OCI-LY3 (cell line): ENCODE measurements around the gene DGKB.

ENCODE experiments used
- H2AFZ ChIP-seq: fragments of 200-600, 300-600 bp; shearing (Covaris generic); 2 replicates; pipeline ENCODE4 v1.6.0; 2014; ENCODE audit warnings: antibody characterized with exemption, low read depth, low read length
- H3K27ac ChIP-seq: fragments of 200-600, 300-600 bp; sonication (generic); 2 replicates; pipeline ENCODE4 v1.5.1; 2014; ENCODE audit warnings: mild to moderate bottlenecking, low read length, moderate library complexity, mixed read lengths
- H3K27me3 ChIP-seq: fragments of 200-600, 300-600 bp; sonication (generic); 2 replicates; pipeline ENCODE4 v1.6.1; 2014; ENCODE audit warnings: low read depth, low read length, mixed read lengths
- H3K36me3 ChIP-seq: fragments of 200-600, 300-600 bp; sonication (generic); replicated peaks from 2 replicates; pipeline ENCODE3; 2014; ENCODE audit warnings: low read depth, low read length, mixed read lengths
- H3K4me1 ChIP-seq: fragments of 300-600, 200-600 bp; sonication (generic); 2 replicates; pipeline ENCODE4 v1.6.1; 2014; ENCODE audit warnings: low read length, mixed read lengths
- H3K4me2 ChIP-seq: fragments of 200-600, 300-600 bp; sonication (generic); 2 replicates; pipeline ENCODE4 v1.6.1; 2014; ENCODE audit warnings: low read length, mixed read lengths
- H3K4me3 ChIP-seq: fragments of 300-600, 200-600 bp; sonication (generic); 2 replicates; pipeline ENCODE4 v1.5.1; 2014; ENCODE audit warnings: antibody characterized with exemption, mild to moderate bottlenecking, low read length, moderate library complexity
- H3K79me2 ChIP-seq: fragments of 300-600, 200-600 bp; shearing (Covaris generic); 2 replicates; pipeline ENCODE4 v1.6.1; 2014; ENCODE audit warnings: mild to moderate bottlenecking, low read length, mixed read lengths
- H3K9ac ChIP-seq: fragments of 300-600, 200-600 bp; shearing (Covaris generic); 2 replicates; pipeline ENCODE4 v1.6.0; 2014; ENCODE audit warnings: mild to moderate bottlenecking, low read length, moderate library complexity
- H3K9me3 ChIP-seq: fragments of 200-600, 300-600 bp; shearing (Covaris generic); 2 replicates; pipeline ENCODE4 v1.6.1; 2014; ENCODE audit warnings: low read length, mixed read lengths; ENCODE audit not compliant: insufficient read depth
- H4K20me1 ChIP-seq: fragments of 200-600, 300-600 bp; sonication (generic); 2 replicates; pipeline ENCODE4 v1.6.1; 2016; ENCODE audit warnings: low read length, mixed read lengths; ENCODE audit not compliant: insufficient read depth
- EZH2phosphoT487 ChIP-seq: fragments of 200-600 bp; shearing (Covaris generic); IDR thresholded peaks from 2 replicates; pipeline ENCODE4 v1.6.1; 2018; ENCODE audit warnings: antibody characterized with exemption, mixed run types, low read depth
- TF ChIP-seq, protein P1 (sequence below): fragments of 200-600, 300-600 bp; sonication (generic); IDR thresholded peaks from 2 replicates; pipeline ENCODE4 v1.5.1; 2014; ENCODE audit warnings: antibody characterized with exemption, low read length, low read depth

DGKB gene

DNA sequence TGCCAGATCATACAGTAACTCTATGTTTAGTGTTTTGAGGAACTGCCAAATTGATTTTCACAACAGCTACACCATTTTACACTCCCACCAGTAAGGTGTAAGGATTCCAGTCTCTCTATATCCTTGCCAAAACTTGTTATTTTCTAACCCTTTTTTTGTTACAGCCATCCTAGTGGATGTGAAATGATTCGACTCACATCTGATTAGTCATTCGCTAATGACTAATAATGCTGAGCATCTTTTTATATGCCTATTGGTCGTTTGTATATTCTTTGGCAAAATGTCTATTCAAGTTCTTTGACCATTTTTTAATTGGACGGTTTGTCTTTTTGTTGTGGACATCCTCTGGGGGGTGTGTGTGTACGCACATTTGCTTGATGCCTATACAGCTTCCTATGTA, 142.8 kb downstream of the DGKB start:
- no peak overlapping the region for H2AFZ ChIP-seq
- TF ChIP-seq, protein P1, sequence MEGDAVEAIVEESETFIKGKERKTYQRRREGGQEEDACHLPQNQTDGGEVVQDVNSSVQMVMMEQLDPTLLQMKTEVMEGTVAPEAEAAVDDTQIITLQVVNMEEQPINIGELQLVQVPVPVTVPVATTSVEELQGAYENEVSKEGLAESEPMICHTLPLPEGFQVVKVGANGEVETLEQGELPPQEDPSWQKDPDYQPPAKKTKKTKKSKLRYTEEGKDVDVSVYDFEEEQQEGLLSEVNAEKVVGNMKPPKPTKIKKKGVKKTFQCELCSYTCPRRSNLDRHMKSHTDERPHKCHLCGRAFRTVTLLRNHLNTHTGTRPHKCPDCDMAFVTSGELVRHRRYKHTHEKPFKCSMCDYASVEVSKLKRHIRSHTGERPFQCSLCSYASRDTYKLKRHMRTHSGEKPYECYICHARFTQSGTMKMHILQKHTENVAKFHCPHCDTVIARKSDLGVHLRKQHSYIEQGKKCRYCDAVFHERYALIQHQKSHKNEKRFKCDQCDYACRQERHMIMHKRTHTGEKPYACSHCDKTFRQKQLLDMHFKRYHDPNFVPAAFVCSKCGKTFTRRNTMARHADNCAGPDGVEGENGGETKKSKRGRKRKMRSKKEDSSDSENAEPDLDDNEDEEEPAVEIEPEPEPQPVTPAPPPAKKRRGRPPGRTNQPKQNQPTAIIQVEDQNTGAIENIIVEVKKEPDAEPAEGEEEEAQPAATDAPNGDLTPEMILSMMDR, result no peak
- TF ChIP-seq EZH2phosphoT487, result no peak
- no peaks in the 10 kb centered on the region for H4K20me1 ChIP-seq
- H3K79me2 ChIP-seq, result no peaks in the 10 kb centered on the region
- H3K36me3 ChIP-seq, result no peaks in the 10 kb centered on the region
- H3K4me2 ChIP-seq, result no peak overlapping the region
- peaks cover 5% of the 10 kb centered on the region; the same call in 1 of the 2 replicates for H3K4me1 ChIP-seq
- no peak overlapping the region for H3K9ac ChIP-seq
- no peak overlapping the region for H3K27ac ChIP-seq
- H3K9me3 ChIP-seq, result no peaks in the 10 kb centered on the region
- no peaks in the 10 kb centered on the region for H3K27me3 ChIP-seq
- no peak overlapping the region for H3K4me3 ChIP-seq

DNA sequence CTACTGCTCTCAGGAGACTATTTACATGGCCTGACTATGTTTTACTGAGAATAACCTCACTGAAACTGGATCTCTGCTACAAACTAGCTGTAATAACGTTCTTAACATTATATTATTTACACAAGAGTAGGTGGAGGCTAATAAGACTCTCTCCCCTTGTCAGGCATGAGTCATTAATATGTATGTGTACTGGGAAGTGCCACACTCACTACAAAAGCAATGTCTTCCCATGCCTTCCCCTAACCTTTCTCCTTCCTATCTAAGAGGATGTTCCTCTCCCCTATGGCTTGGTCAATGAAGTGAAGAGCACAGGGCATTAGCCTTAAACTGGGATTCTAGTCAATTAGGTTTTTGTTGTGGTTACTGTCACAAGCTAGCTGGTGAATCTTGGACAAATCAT, 147.9 kb downstream of the DGKB start:
- no peaks in the 10 kb centered on the region for H3K9me3 ChIP-seq
- no peak overlapping the region for H3K27ac ChIP-seq
- no peak overlapping the region for H3K4me2 ChIP-seq
- H3K36me3 ChIP-seq, result no peaks in the 10 kb centered on the region
- no peak for TF ChIP-seq EZH2phosphoT487
- TF ChIP-seq, protein P1, result no peak
- no peak overlapping the region for H3K9ac ChIP-seq
- H2AFZ ChIP-seq, result no peak overlapping the region
- no peaks in the 10 kb centered on the region for H3K27me3 ChIP-seq
- H3K79me2 ChIP-seq, result no peaks in the 10 kb centered on the region
- H4K20me1 ChIP-seq, result no peaks in the 10 kb centered on the region
- H3K4me1 ChIP-seq, result no peaks in the 10 kb centered on the region
- H3K4me3 ChIP-seq, result no peak overlapping the region

DNA sequence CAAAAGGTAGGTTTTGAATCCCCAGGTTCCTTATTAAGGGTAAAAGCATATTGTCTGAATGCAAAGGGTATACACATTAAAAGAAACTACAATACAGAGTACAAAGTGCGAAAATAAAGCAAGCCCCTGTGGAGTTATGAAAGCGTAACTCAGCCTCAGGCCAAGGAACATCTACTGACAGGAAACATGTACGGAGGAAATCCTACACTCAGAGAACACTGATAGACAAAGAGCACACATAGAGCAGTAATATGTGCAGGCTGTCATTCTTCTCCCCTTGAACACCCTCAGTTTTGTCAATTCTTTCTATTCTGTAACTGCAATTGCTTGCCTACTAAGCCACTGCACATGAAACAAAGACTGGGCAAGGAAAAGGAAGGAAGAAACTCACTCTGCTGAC, 150.2 kb downstream of the DGKB start:
- no peak overlapping the region for H3K9ac ChIP-seq
- no peaks in the 10 kb centered on the region for H3K27me3 ChIP-seq
- H4K20me1 ChIP-seq, result no peaks in the 10 kb centered on the region
- H3K4me3 ChIP-seq, result no peak overlapping the region
- no peaks in the 10 kb centered on the region for H3K36me3 ChIP-seq
- no peak overlapping the region for H2AFZ ChIP-seq
- no peak overlapping the region for H3K27ac ChIP-seq
- no peaks in the 10 kb centered on the region for H3K9me3 ChIP-seq
- H3K4me2 ChIP-seq, result no peak overlapping the region
- TF ChIP-seq EZH2phosphoT487, result no peak
- TF ChIP-seq, protein P1, result no peak
- H3K79me2 ChIP-seq, result no peaks in the 10 kb centered on the region
- no peaks in the 10 kb centered on the region for H3K4me1 ChIP-seq

DNA sequence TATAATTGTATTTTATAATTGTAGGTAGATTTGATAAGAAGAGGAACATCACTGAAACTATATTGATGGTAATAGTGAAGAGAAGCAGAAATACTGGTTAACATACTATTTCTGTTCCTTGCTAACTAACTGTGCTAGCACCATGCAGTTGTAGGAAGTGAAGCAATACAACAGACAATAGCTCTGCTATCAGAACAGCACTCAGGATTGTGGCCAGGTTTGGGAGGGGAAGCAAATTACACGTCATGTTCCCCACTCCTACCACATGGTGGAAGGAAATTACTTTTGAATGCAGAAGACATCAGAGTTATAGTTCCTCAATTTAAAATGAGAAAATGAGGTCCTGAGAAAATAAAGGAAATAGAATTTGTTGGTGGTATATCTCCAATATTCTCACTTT, 151.1 kb downstream of the DGKB start:
- H2AFZ ChIP-seq, result no peak overlapping the region
- H3K4me2 ChIP-seq, result no peak overlapping the region
- H3K9ac ChIP-seq, result no peak overlapping the region
- H3K4me1 ChIP-seq, result no peaks in the 10 kb centered on the region
- no peaks in the 10 kb centered on the region for H4K20me1 ChIP-seq
- no peak overlapping the region for H3K27ac ChIP-seq
- TF ChIP-seq, protein P1, result no peak
- TF ChIP-seq EZH2phosphoT487, result no peak
- H3K79me2 ChIP-seq, result no peaks in the 10 kb centered on the region
- no peak overlapping the region for H3K4me3 ChIP-seq
- no peaks in the 10 kb centered on the region for H3K9me3 ChIP-seq
- H3K27me3 ChIP-seq, result no peaks in the 10 kb centered on the region
- no peaks in the 10 kb centered on the region for H3K36me3 ChIP-seq
